GM23338 (cell line): ENCODE data around the gene RSPH6A. TPM values are rescaled to one million over a fixed set of nuclear protein-coding genes. Genes with fewer than 3 reads are reported as not detected.
A peak's percentile ranks its signal among the peaks of the same experiment; 100 is the strongest.

Experiments used
- ATAC-seq: fragments of 200-7000 bp; cut with Tn5 transposase; 3 replicates; pipeline ENCODE4 v1.9.1; 2020
- DNase-seq: peaks from one replicate; pipeline ENCODE4 v3.0.0-alpha.2; 2015; ENCODE audit warnings: low spot score
- H2AFZ ChIP-seq: fragments of 200-600 bp; sonication (generic); 2 replicates; pipeline ENCODE4 v1.8.0; 2016; ENCODE audit warnings: antibody characterized with exemption, mild to moderate bottlenecking, moderate library complexity
- H3F3A ChIP-seq: fragments of 200-600 bp; sonication (generic); replicated peaks from 2 replicates; pipeline ENCODE4 v1.8.0; 2017; ENCODE audit warnings: antibody characterized with exemption, mixed run types, low read depth
- H3K27ac ChIP-seq: fragments of 200-600 bp; sonication (generic); 2 replicates; pipeline ENCODE4 v1.6.1; 2016; ENCODE audit warnings: low read depth
- H3K27me3 ChIP-seq: fragments of 200-600 bp; sonication (generic); 2 replicates; pipeline ENCODE4 v1.8.0; 2016; ENCODE audit warnings: mild to moderate bottlenecking, mixed run types, moderate library complexity; ENCODE audit not compliant: insufficient read depth
- H3K36me3 ChIP-seq: fragments of 200-600 bp; sonication (generic); 2 replicates; pipeline ENCODE4 v1.8.0; 2016; ENCODE audit warnings: mild to moderate bottlenecking; ENCODE audit not compliant: insufficient read depth
- H3K4me1 ChIP-seq: fragments of 200-600 bp; sonication (generic); 2 replicates; pipeline ENCODE4 v1.8.0; 2016; ENCODE audit warnings: mild to moderate bottlenecking, moderate library complexity; ENCODE audit not compliant: insufficient read depth
- H3K4me2 ChIP-seq: fragments of 200-600 bp; sonication (generic); 2 replicates; pipeline ENCODE4 v1.7.1; 2017; ENCODE audit warnings: mixed run types
- H3K4me3 ChIP-seq: fragments of 200-600 bp; sonication (generic); 2 replicates; pipeline ENCODE4 v1.6.1; 2016; ENCODE audit warnings: mixed run types
- H3K79me2 ChIP-seq: fragments of 200-600 bp; sonication (generic); replicated peaks from 2 replicates; pipeline ENCODE4 v1.8.0; 2017; ENCODE audit warnings: mild to moderate bottlenecking; ENCODE audit not compliant: insufficient read depth
- H3K9me2 ChIP-seq: fragments of 200-600 bp; sonication (generic); 2 replicates; pipeline ENCODE4 v1.8.0; 2017; ENCODE audit not compliant: insufficient read depth
- H4K20me1 ChIP-seq: fragments of 200-600 bp; sonication (generic); replicated peaks from 2 replicates; pipeline ENCODE4 v1.8.0; 2017; ENCODE audit warnings: mild to moderate bottlenecking; ENCODE audit not compliant: insufficient read depth
- H3K27ac Mint-ChIP-seq: 2 replicates; pipeline ENCODE4 v1.8.0; 2020; ENCODE audit warnings: inconsistent platforms, mild to moderate bottlenecking, moderate library complexity, mixed read lengths
- H3K27me3 Mint-ChIP-seq: 3 replicates; pipeline ENCODE4 v1.8.0; 2022; ENCODE audit warnings: low read depth, mild to moderate bottlenecking, moderate library complexity, mixed read lengths, inconsistent platforms; ENCODE audit not compliant: insufficient read depth, poor library complexity
- H3K36me3 Mint-ChIP-seq: 3 replicates; pipeline ENCODE4 v1.8.0; 2021; ENCODE audit warnings: low read depth, mild to moderate bottlenecking, inconsistent platforms, moderate library complexity, mixed read lengths
- H3K4me1 Mint-ChIP-seq: 3 replicates; pipeline ENCODE4 v1.8.0; 2020; ENCODE audit warnings: mild to moderate bottlenecking, inconsistent platforms, mixed read lengths
- H3K4me3 Mint-ChIP-seq: 3 replicates; pipeline ENCODE4 v1.8.0; 2021; ENCODE audit warnings: moderate library complexity, mild to moderate bottlenecking, inconsistent platforms, mixed read lengths
- H3K9me3 Mint-ChIP-seq: 3 replicates; pipeline ENCODE4 v1.8.0; 2020; ENCODE audit warnings: moderate library complexity, mild to moderate bottlenecking, inconsistent platforms, mixed read lengths
- CREB1 ChIP-seq: fragments of 250-450 bp; sonication (Bioruptor Pico); IDR thresholded peaks from 2 replicates; pipeline ENCODE4 v1.5.0; 2020; ENCODE audit warnings: low read depth, mild to moderate bottlenecking, moderate library complexity
- CTCF ChIP-seq, 2 experiments: fragments of 200-600 bp in 1 of 2; sonication (generic) in 1 of 2; conservative IDR thresholded peaks; 2 replicates each; pipeline versions ENCODE4 v1.5.1 to v1.6.1; 2016 to 2017; ENCODE audit warnings: antibody characterized with exemption in 2 of 2, low read depth in 2 of 2, mild to moderate bottlenecking in 2 of 2, moderate library complexity in 1 of 2
- ETS1 ChIP-seq: IDR thresholded peaks from 2 replicates; pipeline ENCODE4 v1.6.1; 2016; ENCODE audit warnings: antibody characterized with exemption
- EZH2 ChIP-seq: fragments of 200-600 bp; sonication (generic); IDR thresholded peaks from one replicate; pipeline ENCODE4 v1.8.0; 2017; ENCODE audit warnings: antibody characterized with exemption, mild to moderate bottlenecking, low read depth; ENCODE audit not compliant: unreplicated experiment
- NANOG ChIP-seq: IDR thresholded peaks from 2 replicates; pipeline ENCODE4 v1.6.1; 2016; ENCODE audit warnings: antibody characterized with exemption, borderline replicate concordance
- POLR2AphosphoS5 ChIP-seq: IDR thresholded peaks from 2 replicates; pipeline ENCODE4 v1.6.1; 2016; ENCODE audit warnings: antibody characterized with exemption, low read depth
- ZNF114 ChIP-seq: fragments of 250-450 bp; sonication (Bioruptor Pico); IDR thresholded peaks from 2 replicates; pipeline ENCODE4 v1.5.0; 2020; ENCODE audit warnings: mild to moderate bottlenecking, moderate library complexity
- ZNF331 ChIP-seq: fragments of 250-450 bp; sonication (Bioruptor Pico); IDR thresholded peaks from 2 replicates; pipeline ENCODE4 v1.5.0; 2020; ENCODE audit warnings: low read depth, mild to moderate bottlenecking, moderate library complexity
- ZNF462 ChIP-seq: fragments of 250-450 bp; sonication (Bioruptor Pico); IDR thresholded peaks from 2 replicates; pipeline ENCODE4 v1.5.0; 2020; ENCODE audit warnings: mild to moderate bottlenecking, moderate library complexity
- polyA plus RNA-seq: library from polyadenylated mRNA; unstranded; fragments of >200 nt; fragmentation: Nextera tagmentation; extraction: Ambion mirVana; gene quantifications from 2 replicates; pipeline ENCODE4 v1.2.1, GENCODE V29; 2016
- total RNA-seq: library from RNA; depleted of rRNA; stranded (reverse); fragments of >200 nt; shearing (Covaris generic); gene quantifications from 2 replicates; pipeline ENCODE4 v1.2.3, GENCODE V29; 2014

The RSPH6A gene
- total and polyA plus RNA-seq, 2 experiments from 2014 or later, result 0.11 to 0.21 TPM

- Histone ChIP-seq H3K36me3 (no peaks in the 10 kb centered on the region; the same call in 1 of the 2 replicates), H3K4me3 (peak overlapping the region; percentile 79), H3K79me2 (no peaks in the 10 kb centered on the region), H3F3A (peaks cover 41% of the 10 kb centered on the region; the same call in 1 of the 2 replicates), H3K4me2 (peak overlapping the region; percentile 92), H3K4me1 (peaks cover 39% of the 10 kb centered on the region), H3K9me2 (no peaks in the 10 kb centered on the region), H3K27me3 (no peaks in the 10 kb centered on the region), H3K27ac (peak overlapping the region; percentile 95), H4K20me1 (no peaks in the 10 kb centered on the region; the same call in 1 of the 2 replicates), H2AFZ (peak overlapping the region; percentile 52)
- peak; percentile 52 for ATAC-seq
- Mint-ChIP-seq H3K9me3 (no peaks in the 10 kb centered on the region), H3K4me1 (peaks cover 37% of the 10 kb centered on the region), H3K27ac (peak overlapping the region; percentile 95), H3K4me3 (peak overlapping the region; percentile 87), H3K27me3 (peaks cover 26% of the 10 kb centered on the region), H3K36me3 (peaks cover 20% of the 10 kb centered on the region)
- peak; percentile 95 for DNase-seq
- TF ChIP-seq CREB1 (CRISPR knock-in tag) (0 out of 2 replicates have a peak, but pooled peaks have one; percentile 37), NANOG (no peak), ZNF331 (no peak), ETS1 (peak; percentile 47; the same call in 1 of the 2 replicates), POLR2AphosphoS5 (peak; percentile 74)
These were observed 541 bp upstream of the RSPH6A start for GRCh38 chr19:45815481-45816216.

GRCh38 chr19:45814166-45814780 is 835 bp downstream of the RSPH6A start:
- Histone ChIP-seq H4K20me1 (no peaks in the 10 kb centered on the region; the same call in 1 of the 2 replicates), H3F3A (peaks cover 32% of the 10 kb centered on the region; the same call in 1 of the 2 replicates), H3K79me2 (no peaks in the 10 kb centered on the region), H3K9me2 (no peaks in the 10 kb centered on the region), H3K4me1 (peaks cover 33% of the 10 kb centered on the region), H3K36me3 (no peaks in the 10 kb centered on the region), H3K4me2 (peak overlapping the region; percentile 92), H3K27ac (no peak overlapping the region), H3K4me3 (peak overlapping the region; percentile 79), H3K27me3 (no peaks in the 10 kb centered on the region), H2AFZ (no peak overlapping the region)
- Mint-ChIP-seq H3K36me3 (peaks cover 6% of the 10 kb centered on the region; the same call in 2 of the 3 replicates), H3K9me3 (no peaks in the 10 kb centered on the region), H3K4me3 (peak overlapping the region; percentile 87), H3K4me1 (peaks cover 34% of the 10 kb centered on the region), H3K27me3 (peaks cover 28% of the 10 kb centered on the region), H3K27ac (peak overlapping the region; percentile 75; the same call in 1 of the 2 replicates)
- ATAC-seq (no peak), DNase-seq (no peak)
- no peak for TF ChIP-seq ZNF462 (CRISPR knock-in tag)
- no peak for TF ChIP-seq EZH2
- TF ChIP-seq CTCF (conservative IDR thresholded peaks at IDR 0.05; ENCODE audit: low read depth in 2 of 2), result no peak
- no peak for TF ChIP-seq ZNF114 (CRISPR knock-in tag)
- no peak for TF ChIP-seq CREB1 (CRISPR knock-in tag)
- TF ChIP-seq ZNF331, result no peak
